ENCODE data around the gene STRC.
"Not testable (repeated sequence)": the region's sequence is repeated elsewhere in the genome, so short reads cannot be mapped to it uniquely, and the experiment has no call there.

Gene STRC

GRCh38 chr15:43618700-43619099 is at the start of gene STRC:
STRC (minus strand) TSS chr15:43618800; CDS start chr15:43618722, 78 bp downstream.
- DNase-seq (ENCODE audit: low spot score), result not testable (repeated sequence)

GRCh38 chr15:43666177-43666576 is 47.6 kb upstream of the STRC start:
- DNase-seq (ENCODE audit: low spot score), result not testable (repeated sequence)

DNA sequence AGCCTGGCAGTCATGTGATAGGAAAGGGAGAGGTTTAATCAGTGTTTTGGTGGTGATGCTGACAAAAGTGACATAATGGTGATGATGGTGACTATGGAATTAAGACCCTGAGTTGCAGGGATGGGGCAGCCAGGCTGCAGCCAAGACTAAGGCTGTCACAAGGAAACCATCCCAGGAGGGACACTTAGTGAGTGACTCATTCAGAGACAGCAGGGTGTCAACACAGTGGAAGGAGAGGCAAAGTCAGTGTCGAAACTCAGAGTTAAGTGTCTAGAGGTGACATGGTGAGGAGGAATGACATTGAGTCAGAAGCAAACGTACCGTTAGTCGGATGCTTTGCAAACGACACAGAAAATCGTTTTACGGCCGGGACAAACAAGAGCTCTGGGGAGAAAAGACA is 44.7 kb upstream of the STRC start:
- DNase-seq (ENCODE audit: low spot score), result not testable (repeated sequence)

GRCh38 chr15:43662293-43662692 is 43.7 kb upstream of the STRC start:
- DNase-seq (ENCODE audit: low spot score), result not testable (repeated sequence)

DNA sequence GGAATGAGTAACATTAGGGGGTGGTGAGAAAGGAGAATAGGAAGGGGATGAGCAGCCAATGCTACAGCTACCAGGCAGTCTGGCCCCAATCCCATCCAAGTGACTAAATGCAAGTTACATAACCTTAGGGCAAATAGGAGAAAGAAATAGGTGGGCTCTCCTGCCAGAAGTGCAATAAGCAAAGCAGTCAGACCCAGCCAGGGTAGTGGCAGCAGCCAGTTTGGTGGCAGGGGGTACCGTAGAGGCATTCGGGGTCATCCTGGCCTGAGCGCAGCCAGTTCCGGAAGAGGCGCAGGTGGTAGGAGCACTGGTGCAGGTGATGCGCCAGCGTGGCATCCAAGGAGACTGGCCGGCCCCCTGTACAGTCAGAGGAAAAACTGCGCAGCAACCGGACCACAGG is 41.1 kb upstream of the STRC start:
- not testable (repeated sequence) for DNase-seq (ENCODE audit: low spot score)

GRCh38 chr15:43649430-43649926 is 30.9 kb upstream of the STRC start:
- not testable (repeated sequence) for DNase-seq (ENCODE audit: low spot score)

- DNase-seq (ENCODE audit: low spot score), result no peak
Measured at GRCh38 chr15:43648649-43649429, 30.2 kb upstream of the STRC start, which contains the start of gene CATSPER2. CATSPER2 (minus strand) TSS chr15:43648844; CDS start chr15:43648061, 783 bp downstream.

GRCh38 chr15:43638464-43639204 is 20.0 kb upstream of the STRC start:
- DNase-seq (ENCODE audit: low spot score), result not testable (repeated sequence)

DNA sequence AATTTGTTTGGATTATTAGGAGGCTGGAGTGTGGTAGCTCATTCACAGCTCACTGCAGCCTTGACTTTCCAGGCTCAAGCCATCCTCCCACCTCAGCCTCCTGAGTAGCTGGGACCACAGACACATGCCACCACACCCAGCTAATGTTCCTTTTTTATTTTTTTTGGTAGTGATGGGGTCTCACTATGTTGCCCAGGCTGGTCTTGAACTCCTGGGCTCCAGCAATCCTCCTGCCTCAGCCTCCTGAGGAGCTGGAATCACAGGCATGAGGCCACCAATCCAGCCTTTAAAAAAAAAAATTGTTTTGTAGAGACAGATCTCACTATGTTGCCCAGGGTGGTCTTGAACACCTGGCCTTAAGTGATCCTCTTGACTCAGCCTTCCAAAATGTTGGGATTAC is 8.3 kb upstream of the STRC start:
- not testable (repeated sequence) for DNase-seq (ENCODE audit: low spot score)

GRCh38 chr15:43625106-43625505 is 6.5 kb upstream of the STRC start:
- DNase-seq (ENCODE audit: low spot score), result peak; percentile 10

- not testable (repeated sequence) for DNase-seq (ENCODE audit: low spot score)
Measured at GRCh38 chr15:43622068-43622799, 3.6 kb upstream of the STRC start.

DNA sequence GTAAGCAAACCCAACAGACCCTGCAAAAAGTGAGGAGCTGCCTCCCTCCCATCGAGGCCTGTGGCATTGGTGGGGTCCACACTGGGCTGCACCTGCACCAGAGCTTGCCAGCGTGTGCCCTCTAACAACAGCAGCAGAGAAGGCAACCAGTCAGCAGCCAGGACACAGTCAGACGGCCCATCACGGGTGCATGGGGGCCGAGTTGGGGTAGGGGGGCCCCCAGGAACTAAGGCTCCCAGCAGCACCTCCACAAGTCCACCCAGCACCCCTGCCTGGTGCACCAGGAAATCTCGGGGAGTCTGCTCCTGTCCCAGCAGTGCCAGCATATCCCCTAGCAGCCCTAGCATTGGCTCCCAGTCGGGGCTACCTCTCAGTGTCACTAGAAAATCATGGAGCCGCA is 850 bp downstream of the STRC start:
- not testable (repeated sequence) for DNase-seq (ENCODE audit: low spot score)

- not testable (repeated sequence) for DNase-seq (ENCODE audit: low spot score)
Measured at GRCh38 chr15:43602233-43602632, 16.4 kb downstream of the STRC start.

GRCh38 chr15:43600200-43600599 is 18.4 kb downstream of the STRC start:
- DNase-seq (ENCODE audit: low spot score), result not testable (repeated sequence)

DNA sequence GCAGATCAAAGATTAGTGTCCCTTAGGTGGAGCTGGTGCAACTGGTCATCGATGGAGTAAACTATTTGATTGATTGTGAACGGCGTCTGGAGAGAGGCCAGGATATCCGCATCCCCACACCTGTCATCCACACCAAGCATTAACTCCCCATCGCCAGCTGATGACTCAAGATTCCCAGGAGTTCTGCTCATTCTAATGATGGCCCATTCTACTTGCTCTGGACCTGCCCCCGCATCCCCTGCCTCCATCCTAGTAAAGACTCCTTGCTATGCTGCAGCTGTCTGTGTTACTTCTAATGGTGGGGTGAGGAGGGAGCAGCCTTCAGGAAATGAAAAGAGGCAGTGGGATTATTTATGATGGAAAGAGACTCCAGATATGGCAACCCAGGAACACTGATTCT is 19.5 kb downstream of the STRC start:
- not testable (repeated sequence) for DNase-seq (ENCODE audit: low spot score)

- not testable (repeated sequence) for DNase-seq (ENCODE audit: low spot score)
Measured at GRCh38 chr15:43593328-43594190, 25.0 kb downstream of the STRC start, which contains the start of gene CKMT1B. CKMT1B (plus strand) TSS chr15:43594027; CDS start chr15:43594219, 192 bp downstream.

DNA sequence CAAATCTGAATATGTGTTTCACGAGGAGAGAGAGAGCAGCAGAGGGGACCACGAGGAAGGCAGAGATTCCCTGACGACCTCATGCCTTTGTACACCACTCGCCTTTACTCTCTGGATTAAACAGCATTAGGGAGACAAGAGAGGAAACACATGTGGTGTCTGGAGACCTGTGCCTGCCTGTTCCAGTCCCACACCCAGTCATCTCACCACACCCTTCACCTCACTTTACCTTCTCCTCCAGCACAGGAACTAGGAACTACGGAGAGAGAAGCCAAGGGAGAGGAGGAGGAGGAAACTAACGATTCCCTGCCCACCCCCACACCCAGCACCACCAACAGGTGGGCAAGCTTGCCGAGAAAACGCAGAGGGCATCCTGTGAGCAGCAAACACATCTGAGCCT is 25.8 kb downstream of the STRC start:
- DNase-seq (ENCODE audit: low spot score), result not testable (repeated sequence)

DNA sequence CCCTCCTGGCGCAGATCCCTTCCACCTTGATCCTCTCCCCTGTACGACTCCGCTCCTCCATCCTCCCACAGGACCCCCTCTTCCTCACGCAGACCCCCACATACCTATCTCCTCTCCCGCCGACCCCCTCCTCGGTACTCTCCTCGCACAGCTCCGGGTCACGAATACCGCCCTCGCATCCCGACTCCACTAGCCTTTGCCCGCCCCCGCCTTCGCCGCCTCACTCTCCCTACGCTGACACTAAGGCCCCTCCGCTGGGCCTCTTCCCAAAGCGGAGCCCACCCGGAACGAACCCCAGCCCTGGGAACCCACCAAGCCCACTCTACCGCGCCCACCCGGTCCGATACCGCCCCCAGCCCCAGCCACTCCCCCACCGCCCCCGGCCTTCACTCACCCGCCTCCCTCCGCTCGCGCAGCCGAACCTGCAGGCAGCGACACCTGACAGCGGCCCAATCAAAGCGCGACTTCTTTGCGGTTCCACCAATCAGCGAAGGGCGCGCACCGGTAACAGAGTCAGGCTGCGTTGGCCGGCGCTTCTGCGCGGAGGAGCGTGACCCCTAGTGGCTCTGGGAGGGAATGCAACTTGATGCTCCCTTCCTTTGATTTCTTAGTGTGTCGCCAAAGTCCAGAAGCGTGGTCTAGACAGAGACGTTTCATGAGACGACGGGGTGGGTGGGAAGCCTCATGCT is 28.7 kb downstream of the STRC start, which contains the start of gene PPIP5K1:
PPIP5K1 (minus strand) TSS at position 431 of the 689 bp plus-strand sequence. CDS start 5,704 bp downstream, outside the sequence.
- not testable (repeated sequence) for DNase-seq (ENCODE audit: low spot score)

GRCh38 chr15:43574607-43575006 is 44.0 kb downstream of the STRC start:
- DNase-seq (ENCODE audit: low spot score), result not testable (repeated sequence)

GRCh38 chr15:43566615-43567014 is 52.0 kb downstream of the STRC start:
- not testable (repeated sequence) for DNase-seq (ENCODE audit: low spot score)
